ENCODE data around the gene EDRF1.

GRCh38 chr10:125779403-125780327 is 60.2 kb downstream of the EDRF1 start:
- no peak for TF ChIP-seq POLR2A (IDR thresholded peaks at IDR 0.05; ENCODE audit: low read depth)
- TF ChIP-seq CTCF (IDR thresholded peaks at IDR 0.05): no peak
- no peak for TF ChIP-seq EP300 (IDR thresholded peaks at IDR 0.05)

Measured in esophagus muscularis mucosa (tissue), 4 donors.